DND-41 (cell line): ENCODE results near the gene DEFB119.

Experiments
- ATAC-seq: fragments of 200-7000 bp; cut with Tn5 transposase; 3 replicates; pipeline ENCODE4 v1.9.1; 2021; ENCODE audit warnings: low read depth; ENCODE audit not compliant: insufficient read depth
- DNase-seq: peaks from one replicate; pipeline ENCODE4 v3.0.0-alpha.2; 2020
- H2AFZ ChIP-seq: 2 replicates; pipeline ENCODE4 v1.6.0; 2012; ENCODE audit warnings: low read depth, low read length
- H3K27ac ChIP-seq: 2 replicates; pipeline ENCODE4 v1.5.1; 2012; ENCODE audit warnings: low read length, inconsistent platforms
- H3K27me3 ChIP-seq: fragments of 200-600 bp; sonication (generic); 2 replicates; pipeline ENCODE4 v1.6.0; 2012; ENCODE audit warnings: low read length, mild to moderate bottlenecking, inconsistent platforms; ENCODE audit not compliant: insufficient read depth, poor library complexity
- H3K36me3 ChIP-seq: 2 replicates; pipeline ENCODE4 v1.5.1; 2012; ENCODE audit warnings: low read length, inconsistent platforms; ENCODE audit not compliant: insufficient read depth
- H3K4me1 ChIP-seq: 2 replicates; pipeline ENCODE4 v1.5.1; 2012; ENCODE audit warnings: mild to moderate bottlenecking, low read length; ENCODE audit not compliant: insufficient read depth
- H3K4me2 ChIP-seq: 2 replicates; pipeline ENCODE4 v1.6.0; 2012; ENCODE audit warnings: mild to moderate bottlenecking, moderate library complexity, low read length, inconsistent platforms; ENCODE audit not compliant: insufficient read depth
- H3K4me3 ChIP-seq, 2 experiments: fragments of 200-600 bp in 1 of 2; shearing (Covaris generic) in 1 of 2; 2 replicates each; pipeline ENCODE4 v1.5.1; 2012 to 2016; ENCODE audit warnings: inconsistent platforms in 2 of 2, low read length in 2 of 2, mild to moderate bottlenecking in 2 of 2, low read depth in 1 of 2, moderate library complexity in 1 of 2
- H3K79me2 ChIP-seq: 2 replicates; pipeline ENCODE4 v1.6.0; 2012; ENCODE audit warnings: low read length, inconsistent platforms; ENCODE audit not compliant: insufficient read depth
- H3K9ac ChIP-seq: 2 replicates; pipeline ENCODE4 v1.6.0; 2012; ENCODE audit warnings: low read depth, mild to moderate bottlenecking, inconsistent platforms, low read length, moderate library complexity
- H3K9me3 ChIP-seq: 2 replicates; pipeline ENCODE4 v1.5.1; 2012; ENCODE audit warnings: low read length, moderate library complexity, mild to moderate bottlenecking, inconsistent platforms; ENCODE audit not compliant: insufficient read depth, severe bottlenecking
- H4K20me1 ChIP-seq: 2 replicates; pipeline ENCODE4 v1.6.0; 2012; ENCODE audit warnings: low read length; ENCODE audit not compliant: insufficient read depth
- EZH2 ChIP-seq: IDR thresholded peaks from 3 replicates; pipeline ENCODE4 v1.6.1; 2012; ENCODE audit warnings: borderline replicate concordance, low read depth, mild to moderate bottlenecking, moderate library complexity, low read length, inconsistent platforms; ENCODE audit not compliant: severe bottlenecking
- TF ChIP-seq, protein P1 (sequence below): IDR thresholded peaks from 2 replicates; pipeline ENCODE4 v1.5.1; 2012; ENCODE audit warnings: borderline replicate concordance, low read length, moderate library complexity, mild to moderate bottlenecking; ENCODE audit not compliant: poor library complexity, severe bottlenecking; ENCODE audit errors: extremely low read depth

Gene DEFB119

DNA sequence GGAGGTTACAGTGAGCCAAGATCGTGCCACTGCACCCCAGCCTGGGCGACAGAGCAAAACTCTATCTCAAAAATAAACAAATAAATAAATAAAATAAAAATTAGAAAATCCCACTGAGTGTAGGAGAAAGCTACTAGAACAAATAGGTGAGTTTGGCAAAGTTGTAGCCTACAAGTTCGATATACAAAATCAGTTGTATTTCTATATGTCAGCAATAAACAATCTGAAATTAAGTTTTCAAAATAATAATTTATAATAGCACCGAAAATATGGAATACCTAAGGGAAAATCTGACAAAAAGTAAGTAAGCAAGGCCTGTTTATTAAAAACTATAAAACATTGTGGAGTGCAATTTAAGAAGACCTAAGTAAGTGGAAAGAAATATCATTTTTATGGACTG, 27.1 kb downstream of the DEFB119 start:
- Histone ChIP-seq H2AFZ (no peak overlapping the region), H3K36me3 (no peaks in the 10 kb centered on the region), H3K9ac (no peak overlapping the region), H3K4me1 (no peaks in the 10 kb centered on the region), H4K20me1 (no peaks in the 10 kb centered on the region), H3K4me3 (no peak overlapping the region), H3K79me2 (no peaks in the 10 kb centered on the region), H3K27me3 (no peaks in the 10 kb centered on the region), H3K9me3 (no peaks in the 10 kb centered on the region), H3K4me2 (no peak overlapping the region), H3K27ac (no peak overlapping the region)
- TF ChIP-seq, protein P1, sequence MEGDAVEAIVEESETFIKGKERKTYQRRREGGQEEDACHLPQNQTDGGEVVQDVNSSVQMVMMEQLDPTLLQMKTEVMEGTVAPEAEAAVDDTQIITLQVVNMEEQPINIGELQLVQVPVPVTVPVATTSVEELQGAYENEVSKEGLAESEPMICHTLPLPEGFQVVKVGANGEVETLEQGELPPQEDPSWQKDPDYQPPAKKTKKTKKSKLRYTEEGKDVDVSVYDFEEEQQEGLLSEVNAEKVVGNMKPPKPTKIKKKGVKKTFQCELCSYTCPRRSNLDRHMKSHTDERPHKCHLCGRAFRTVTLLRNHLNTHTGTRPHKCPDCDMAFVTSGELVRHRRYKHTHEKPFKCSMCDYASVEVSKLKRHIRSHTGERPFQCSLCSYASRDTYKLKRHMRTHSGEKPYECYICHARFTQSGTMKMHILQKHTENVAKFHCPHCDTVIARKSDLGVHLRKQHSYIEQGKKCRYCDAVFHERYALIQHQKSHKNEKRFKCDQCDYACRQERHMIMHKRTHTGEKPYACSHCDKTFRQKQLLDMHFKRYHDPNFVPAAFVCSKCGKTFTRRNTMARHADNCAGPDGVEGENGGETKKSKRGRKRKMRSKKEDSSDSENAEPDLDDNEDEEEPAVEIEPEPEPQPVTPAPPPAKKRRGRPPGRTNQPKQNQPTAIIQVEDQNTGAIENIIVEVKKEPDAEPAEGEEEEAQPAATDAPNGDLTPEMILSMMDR, result no peak
- TF ChIP-seq EZH2, result no peak
- ATAC-seq, result no peak
- DNase-seq, result no peak

DNA sequence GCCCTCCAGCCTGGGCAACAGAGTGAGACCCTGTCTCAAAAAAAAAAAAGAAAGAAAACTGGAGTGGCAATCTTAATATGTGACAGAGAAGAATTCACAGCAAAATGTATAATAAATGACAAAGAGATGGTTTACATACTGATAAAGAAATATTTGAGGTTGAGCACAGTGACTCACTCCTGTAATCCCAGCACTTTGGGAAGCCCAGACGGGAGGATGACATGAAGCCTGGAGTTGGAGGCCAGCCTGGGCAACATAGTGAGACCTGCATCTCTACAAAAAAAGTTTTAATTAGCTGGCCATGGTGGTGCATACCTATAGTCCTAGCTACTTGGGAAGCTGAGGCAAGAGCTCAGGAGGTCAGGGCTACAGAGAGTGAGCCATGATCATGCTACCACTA, 34.4 kb downstream of the DEFB119 start:
- Histone ChIP-seq H3K36me3 (no peaks in the 10 kb centered on the region), H3K4me3 (no peak overlapping the region), H4K20me1 (no peaks in the 10 kb centered on the region), H3K4me1 (no peaks in the 10 kb centered on the region), H3K9ac (no peak overlapping the region), H3K79me2 (no peaks in the 10 kb centered on the region), H2AFZ (no peak overlapping the region), H3K27me3 (no peaks in the 10 kb centered on the region), H3K9me3 (no peaks in the 10 kb centered on the region), H3K27ac (no peak overlapping the region), H3K4me2 (no peak overlapping the region)
- TF ChIP-seq, protein P1, result no peak
- no peak for TF ChIP-seq EZH2
- DNase-seq, result no peak
- no peak for ATAC-seq

DNA sequence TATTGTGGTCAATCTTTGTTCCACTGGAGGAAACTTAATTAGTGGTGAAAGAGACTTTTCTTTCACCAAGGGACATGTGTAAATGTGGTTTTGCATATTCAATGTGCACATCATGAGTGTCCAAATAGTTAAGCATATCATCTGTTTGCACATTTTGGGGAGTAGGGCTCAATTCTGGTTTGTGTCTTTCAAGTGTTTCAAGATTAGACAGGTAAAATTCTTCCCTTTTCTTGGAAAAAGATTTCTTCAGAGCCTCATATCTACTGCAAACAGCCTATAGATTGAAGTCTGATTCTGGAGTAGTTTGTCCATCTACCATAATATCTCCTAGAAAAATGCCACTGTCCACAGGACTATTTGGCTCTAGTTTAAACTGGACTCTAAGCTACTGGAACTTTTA, 48.9 kb downstream of the DEFB119 start:
- Histone ChIP-seq H3K9me3 (no peaks in the 10 kb centered on the region), H2AFZ (no peak overlapping the region), H3K27ac (no peak overlapping the region), H3K36me3 (no peaks in the 10 kb centered on the region), H3K9ac (no peak overlapping the region), H3K79me2 (no peaks in the 10 kb centered on the region), H3K4me1 (no peaks in the 10 kb centered on the region), H4K20me1 (no peaks in the 10 kb centered on the region), H3K4me3 (no peak overlapping the region), H3K27me3 (no peaks in the 10 kb centered on the region), H3K4me2 (no peak overlapping the region)
- TF ChIP-seq, protein P1, result no peak
- TF ChIP-seq EZH2, result no peak
- ATAC-seq, result no peak
- no peak for DNase-seq

DNA sequence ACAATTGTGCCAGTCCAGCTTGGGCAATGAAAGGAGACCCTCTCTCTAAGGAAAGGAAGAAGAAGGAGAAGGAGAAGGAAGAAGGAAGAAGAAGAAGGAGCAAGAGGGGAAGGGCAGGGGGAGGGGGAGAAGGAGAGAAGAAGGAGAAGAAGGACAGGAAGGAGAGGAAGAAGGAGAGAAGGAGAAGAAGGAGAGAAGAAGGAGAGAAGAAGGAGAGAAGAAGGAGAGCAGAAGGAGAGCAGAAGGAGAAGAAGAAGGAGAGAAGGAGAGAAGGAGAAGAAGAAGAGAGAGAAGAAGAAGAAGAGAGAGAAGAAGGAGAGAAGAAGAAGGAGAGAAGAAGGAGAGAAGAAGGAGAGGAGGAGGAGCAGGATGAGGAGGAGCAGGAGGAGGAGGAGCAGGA, 59.5 kb downstream of the DEFB119 start:
- Histone ChIP-seq H3K4me2 (no peak overlapping the region), H3K79me2 (no peaks in the 10 kb centered on the region), H3K9ac (no peak overlapping the region), H3K27me3 (no peaks in the 10 kb centered on the region), H4K20me1 (no peaks in the 10 kb centered on the region), H3K36me3 (no peaks in the 10 kb centered on the region), H3K4me1 (no peaks in the 10 kb centered on the region), H2AFZ (no peak overlapping the region), H3K27ac (no peak overlapping the region), H3K4me3 (no peak overlapping the region), H3K9me3 (no peaks in the 10 kb centered on the region)
- TF ChIP-seq, protein P1, result no peak
- no peak for TF ChIP-seq EZH2
- DNase-seq (no peak), ATAC-seq (no peak)
